Measurements from ENCODE around the gene ARHGAP10.

The ARHGAP10 gene

GRCh38 chr4:147776716-147777115, 44.8 kb downstream of the ARHGAP10 start:
- no peaks in the 10 kb centered on the region for H3K27me3 ChIP-seq (ENCODE audit: control insufficient read depth, insufficient read depth, low read length)
- H3K9ac ChIP-seq (ENCODE audit: low read depth, low read length), result no peak overlapping the region
- H3K4me3 ChIP-seq (ENCODE audit: low read depth, low read length), result no peak overlapping the region
- H3K4me1 ChIP-seq (ENCODE audit: control insufficient read depth, insufficient read depth, low read length), result peaks cover 4% of the 10 kb centered on the region
- no peaks in the 10 kb centered on the region for H3K9me3 ChIP-seq (ENCODE audit: control insufficient read depth, insufficient read depth, low read length)
- no peaks in the 10 kb centered on the region for H3K36me3 ChIP-seq (ENCODE audit: control insufficient read depth, insufficient read depth, low read length)

DNA sequence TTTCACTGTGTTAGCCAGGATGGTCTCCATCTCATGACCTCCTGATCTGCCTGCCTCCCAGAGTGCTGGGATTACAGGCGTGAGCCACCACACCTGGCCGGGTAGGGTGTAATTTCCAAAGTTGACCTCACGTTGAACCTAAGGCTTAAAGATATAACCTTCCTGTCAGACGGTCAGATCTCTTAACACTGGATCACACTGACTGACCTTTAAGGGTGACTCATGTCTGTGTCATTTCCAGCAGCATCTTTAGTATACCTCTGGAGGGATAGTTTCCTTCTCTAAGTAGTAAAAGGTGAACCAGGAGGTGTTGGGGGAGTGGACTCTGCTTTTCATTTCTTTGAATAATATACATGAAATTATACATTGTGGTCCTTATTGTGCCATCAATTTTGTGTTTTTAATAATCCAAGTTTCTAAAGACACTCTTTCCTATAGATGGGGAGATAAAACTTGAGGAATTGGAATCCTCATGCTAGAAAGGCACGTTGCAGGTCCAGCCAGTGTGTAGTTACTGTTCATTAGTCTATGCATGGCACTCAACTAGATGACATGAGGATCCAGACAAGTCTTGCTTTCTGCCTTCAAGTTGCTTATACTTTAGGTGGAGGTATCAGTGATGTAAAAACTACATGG, 45.7 kb downstream of the ARHGAP10 start:
- Histone ChIP-seq H3K9ac (ENCODE audit: low read depth, low read length) (no peak overlapping the region), H3K27me3 (ENCODE audit: control insufficient read depth, insufficient read depth, low read length) (no peaks in the 10 kb centered on the region), H3K36me3 (ENCODE audit: control insufficient read depth, insufficient read depth, low read length) (no peaks in the 10 kb centered on the region), H3K4me1 (ENCODE audit: control insufficient read depth, insufficient read depth, low read length) (peaks cover 2% of the 10 kb centered on the region), H3K4me3 (ENCODE audit: low read depth, low read length) (no peak overlapping the region), H3K9me3 (ENCODE audit: control insufficient read depth, insufficient read depth, low read length) (no peaks in the 10 kb centered on the region)

GRCh38 chr4:147778942-147779341, 47.1 kb downstream of the ARHGAP10 start:
- no peaks in the 10 kb centered on the region for H3K9me3 ChIP-seq (ENCODE audit: control insufficient read depth, insufficient read depth, low read length)
- H3K4me3 ChIP-seq (ENCODE audit: low read depth, low read length), result no peak overlapping the region
- H3K4me1 ChIP-seq (ENCODE audit: control insufficient read depth, insufficient read depth, low read length), result no peaks in the 10 kb centered on the region
- no peaks in the 10 kb centered on the region for H3K36me3 ChIP-seq (ENCODE audit: control insufficient read depth, insufficient read depth, low read length)
- H3K27me3 ChIP-seq (ENCODE audit: control insufficient read depth, insufficient read depth, low read length), result no peaks in the 10 kb centered on the region
- H3K9ac ChIP-seq (ENCODE audit: low read depth, low read length), result no peak overlapping the region

- no peak overlapping the region for H3K9ac ChIP-seq (ENCODE audit: low read depth, low read length)
- no peaks in the 10 kb centered on the region for H3K27me3 ChIP-seq (ENCODE audit: control insufficient read depth, insufficient read depth, low read length)
- no peaks in the 10 kb centered on the region for H3K36me3 ChIP-seq (ENCODE audit: control insufficient read depth, insufficient read depth, low read length)
- H3K4me3 ChIP-seq (ENCODE audit: low read depth, low read length), result no peak overlapping the region
- no peaks in the 10 kb centered on the region for H3K4me1 ChIP-seq (ENCODE audit: control insufficient read depth, insufficient read depth, low read length)
- no peaks in the 10 kb centered on the region for H3K9me3 ChIP-seq (ENCODE audit: control insufficient read depth, insufficient read depth, low read length)
These were observed 47.6 kb downstream of the ARHGAP10 start for GRCh38 chr4:147779451-147779850.

DNA sequence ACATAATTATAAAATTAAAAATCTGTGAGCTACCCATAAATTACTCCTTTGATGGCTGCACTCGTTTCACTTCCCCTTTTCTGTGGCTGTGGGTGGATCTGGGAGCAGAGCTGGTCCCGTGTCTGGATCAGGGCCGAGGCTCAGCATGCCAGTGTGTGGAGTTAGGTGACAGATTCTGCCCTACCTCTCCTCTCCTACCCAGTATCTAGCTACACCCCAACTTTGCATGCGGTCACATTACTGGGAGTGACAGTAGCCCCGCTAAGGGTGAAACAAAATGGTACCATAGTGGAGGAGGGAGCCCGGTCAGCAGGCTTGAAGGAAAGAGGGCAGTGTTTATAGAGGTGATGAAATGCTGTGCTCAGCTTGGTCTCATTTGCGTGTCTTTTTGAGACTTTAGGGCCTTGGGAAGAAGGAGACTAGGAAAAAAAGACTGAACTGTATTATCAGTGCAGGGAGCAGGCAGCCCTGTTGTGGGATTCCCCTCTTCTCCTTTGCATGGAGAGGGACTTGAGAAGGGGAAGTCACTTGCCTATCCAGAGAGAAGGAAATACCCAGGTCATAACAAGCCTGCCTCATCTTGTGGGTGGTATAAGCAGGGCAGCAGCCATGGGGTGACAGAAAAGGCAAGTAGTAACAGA, 48.4 kb downstream of the ARHGAP10 start:
- Histone ChIP-seq H3K9me3 (ENCODE audit: control insufficient read depth, insufficient read depth, low read length) (no peaks in the 10 kb centered on the region), H3K9ac (ENCODE audit: low read depth, low read length) (no peak overlapping the region), H3K27me3 (ENCODE audit: control insufficient read depth, insufficient read depth, low read length) (no peaks in the 10 kb centered on the region), H3K4me3 (ENCODE audit: low read depth, low read length) (no peak overlapping the region), H3K36me3 (ENCODE audit: control insufficient read depth, insufficient read depth, low read length) (no peaks in the 10 kb centered on the region), H3K4me1 (ENCODE audit: control insufficient read depth, insufficient read depth, low read length) (no peaks in the 10 kb centered on the region)

DNA sequence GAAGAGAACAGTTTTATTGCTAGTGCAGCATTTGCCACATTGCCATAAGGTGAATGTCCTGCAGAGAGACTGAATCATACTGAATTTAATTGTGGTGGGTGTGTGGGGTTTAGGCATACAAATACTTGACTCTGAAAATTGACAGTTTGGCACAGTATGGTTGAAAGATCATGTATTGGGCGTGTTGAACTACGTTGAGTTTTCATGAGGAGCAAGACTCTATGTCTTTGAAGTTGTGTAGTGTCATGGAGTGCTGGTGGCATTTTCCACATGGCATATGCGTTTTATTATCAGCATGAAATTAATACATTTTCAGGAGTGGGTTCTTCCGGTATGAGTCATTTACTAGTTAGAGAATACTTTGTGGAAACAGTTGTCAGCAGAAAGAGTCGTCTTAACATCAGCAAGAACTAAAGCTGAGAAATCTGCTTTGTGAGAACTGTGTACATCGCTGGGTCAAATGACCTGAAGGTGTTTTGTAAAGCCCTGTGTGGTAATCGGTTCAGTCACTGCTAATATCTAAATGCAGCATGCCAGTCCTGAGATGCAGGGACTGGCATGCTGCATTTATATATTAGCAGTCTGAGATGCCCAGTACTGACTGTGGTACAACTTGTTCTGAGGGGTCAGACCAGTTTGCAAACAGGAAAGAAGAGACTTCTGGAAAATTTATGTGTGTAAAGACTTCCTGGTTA, 50.3 kb downstream of the ARHGAP10 start:
- H3K27me3 ChIP-seq (ENCODE audit: control insufficient read depth, insufficient read depth, low read length), result no peaks in the 10 kb centered on the region
- no peaks in the 10 kb centered on the region for H3K9me3 ChIP-seq (ENCODE audit: control insufficient read depth, insufficient read depth, low read length)
- H3K4me3 ChIP-seq (ENCODE audit: low read depth, low read length), result no peak overlapping the region
- no peaks in the 10 kb centered on the region for H3K4me1 ChIP-seq (ENCODE audit: control insufficient read depth, insufficient read depth, low read length)
- no peak overlapping the region for H3K9ac ChIP-seq (ENCODE audit: low read depth, low read length)
- H3K36me3 ChIP-seq (ENCODE audit: control insufficient read depth, insufficient read depth, low read length), result no peaks in the 10 kb centered on the region

DNA sequence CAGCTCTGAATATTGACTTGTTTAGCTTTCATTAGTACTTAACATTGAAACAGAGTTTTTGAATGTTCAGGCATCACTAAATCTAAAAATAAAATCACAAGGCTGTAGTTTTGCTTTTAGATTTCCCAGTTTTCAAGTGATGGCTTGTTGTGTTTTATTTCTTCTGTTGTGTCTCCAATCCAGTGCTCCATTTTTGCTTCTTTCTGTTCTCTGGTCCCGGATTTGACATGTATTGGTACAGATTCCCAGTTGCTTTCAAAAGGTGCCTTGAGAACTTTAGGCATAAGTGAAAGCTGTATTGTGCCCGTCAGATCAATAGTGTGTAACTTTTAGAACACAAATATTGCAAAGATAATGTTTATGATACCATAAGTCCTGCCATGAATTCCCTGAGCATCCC, 53.2 kb downstream of the ARHGAP10 start:
- Histone ChIP-seq H3K9ac (ENCODE audit: low read depth, low read length) (no peak overlapping the region), H3K36me3 (ENCODE audit: control insufficient read depth, insufficient read depth, low read length) (no peaks in the 10 kb centered on the region), H3K9me3 (ENCODE audit: control insufficient read depth, insufficient read depth, low read length) (no peaks in the 10 kb centered on the region), H3K4me1 (ENCODE audit: control insufficient read depth, insufficient read depth, low read length) (no peaks in the 10 kb centered on the region), H3K4me3 (ENCODE audit: low read depth, low read length) (no peak overlapping the region), H3K27me3 (ENCODE audit: control insufficient read depth, insufficient read depth, low read length) (no peaks in the 10 kb centered on the region)

GRCh38 chr4:147786031-147786430, 54.1 kb downstream of the ARHGAP10 start:
- H3K27me3 ChIP-seq (ENCODE audit: control insufficient read depth, insufficient read depth, low read length), result no peaks in the 10 kb centered on the region
- H3K4me3 ChIP-seq (ENCODE audit: low read depth, low read length), result no peak overlapping the region
- H3K4me1 ChIP-seq (ENCODE audit: control insufficient read depth, insufficient read depth, low read length), result no peaks in the 10 kb centered on the region
- no peaks in the 10 kb centered on the region for H3K36me3 ChIP-seq (ENCODE audit: control insufficient read depth, insufficient read depth, low read length)
- no peak overlapping the region for H3K9ac ChIP-seq (ENCODE audit: low read depth, low read length)
- H3K9me3 ChIP-seq (ENCODE audit: control insufficient read depth, insufficient read depth, low read length), result no peaks in the 10 kb centered on the region

GRCh38 chr4:147786531-147786930, 54.6 kb downstream of the ARHGAP10 start:
- H3K9ac ChIP-seq (ENCODE audit: low read depth, low read length), result no peak overlapping the region
- no peak overlapping the region for H3K4me3 ChIP-seq (ENCODE audit: low read depth, low read length)
- no peaks in the 10 kb centered on the region for H3K36me3 ChIP-seq (ENCODE audit: control insufficient read depth, insufficient read depth, low read length)
- H3K27me3 ChIP-seq (ENCODE audit: control insufficient read depth, insufficient read depth, low read length), result no peaks in the 10 kb centered on the region
- no peaks in the 10 kb centered on the region for H3K9me3 ChIP-seq (ENCODE audit: control insufficient read depth, insufficient read depth, low read length)
- no peaks in the 10 kb centered on the region for H3K4me1 ChIP-seq (ENCODE audit: control insufficient read depth, insufficient read depth, low read length)

- Histone ChIP-seq H3K9ac (ENCODE audit: low read depth, low read length) (no peak overlapping the region), H3K36me3 (ENCODE audit: control insufficient read depth, insufficient read depth, low read length) (no peaks in the 10 kb centered on the region), H3K4me1 (ENCODE audit: control insufficient read depth, insufficient read depth, low read length) (no peaks in the 10 kb centered on the region), H3K9me3 (ENCODE audit: control insufficient read depth, insufficient read depth, low read length) (no peaks in the 10 kb centered on the region), H3K27me3 (ENCODE audit: control insufficient read depth, insufficient read depth, low read length) (no peaks in the 10 kb centered on the region), H3K4me3 (ENCODE audit: low read depth, low read length) (no peak overlapping the region)
These were observed 55.3 kb downstream of the ARHGAP10 start for GRCh38 chr4:147787204-147787603.

GRCh38 chr4:147788791-147789190, 56.9 kb downstream of the ARHGAP10 start:
- Histone ChIP-seq H3K9me3 (ENCODE audit: control insufficient read depth, insufficient read depth, low read length) (no peaks in the 10 kb centered on the region), H3K4me3 (ENCODE audit: low read depth, low read length) (no peak overlapping the region), H3K4me1 (ENCODE audit: control insufficient read depth, insufficient read depth, low read length) (no peaks in the 10 kb centered on the region), H3K9ac (ENCODE audit: low read depth, low read length) (no peak overlapping the region), H3K36me3 (ENCODE audit: control insufficient read depth, insufficient read depth, low read length) (no peaks in the 10 kb centered on the region), H3K27me3 (ENCODE audit: control insufficient read depth, insufficient read depth, low read length) (no peaks in the 10 kb centered on the region)

GRCh38 chr4:147789596-147789995, 57.7 kb downstream of the ARHGAP10 start:
- Histone ChIP-seq H3K9me3 (ENCODE audit: control insufficient read depth, insufficient read depth, low read length) (no peaks in the 10 kb centered on the region), H3K27me3 (ENCODE audit: control insufficient read depth, insufficient read depth, low read length) (no peaks in the 10 kb centered on the region), H3K4me1 (ENCODE audit: control insufficient read depth, insufficient read depth, low read length) (no peaks in the 10 kb centered on the region), H3K4me3 (ENCODE audit: low read depth, low read length) (no peak overlapping the region), H3K36me3 (ENCODE audit: control insufficient read depth, insufficient read depth, low read length) (no peaks in the 10 kb centered on the region), H3K9ac (ENCODE audit: low read depth, low read length) (no peak overlapping the region)
